ENCODE measurements around the gene PDZD2. TPM values are rescaled to one million over a fixed set of nuclear protein-coding genes. Genes with fewer than 3 reads are reported as not detected.
"Not testable (repeated sequence)": the region's sequence is repeated elsewhere in the genome, so short reads cannot be mapped to it uniquely, and the experiment has no call there.

PDZD2 gene
- total and polyA plus RNA-seq, 12 donors, result 2.2 to 10.3 (median 5.0) TPM

GRCh38 chr5:32072054-32072453, 433.1 kb downstream of the PDZD2 start:
- Histone ChIP-seq H3K9me3 (replicated peaks in 1 of 3) (no peaks in the 10 kb centered on the region), H3K27ac (no peak overlapping the region), H3K27me3 (no peaks in the 10 kb centered on the region), H3K4me1 (replicated peaks in 1 of 2) (no peaks in the 10 kb centered on the region), H3K36me3 (replicated peaks in 1 of 2) (no peaks in the 10 kb centered on the region), H3K4me3 (no peak overlapping the region)
- TF ChIP-seq POLR2A (IDR thresholded peaks at IDR 0.05), result no peak
- TF ChIP-seq CTCF (IDR thresholded peaks at IDR 0.05), result no peak
- WGBS, 4 donors, result 89 to 95% (median 94%) methylated on average over 14 of the region's 14 CpGs
- intact Hi-C loops (cut with DNase I), result loop anchor here in 1 of 2 donors (10.0 kb wide), 1 partner anchor 487 kb away; no protein-coding TSS in a partner anchor
- DNase-seq, result no peak

GRCh38 chr5:32074401-32074800, 435.5 kb downstream of the PDZD2 start:
- intact Hi-C loops (cut with DNase I), result loop anchor here in 1 of 2 donors (10.0 kb wide), 1 partner anchor 490 kb away; no protein-coding TSS in a partner anchor
- DNase-seq, result no peak
- TF ChIP-seq CTCF (IDR thresholded peaks at IDR 0.05), result no peak
- TF ChIP-seq POLR2A (IDR thresholded peaks at IDR 0.05), result no peak
- H3K27me3 ChIP-seq, result no peaks in the 10 kb centered on the region
- 67 to 85% (median 74%) methylated on average over 2 to 5 of the region's 5 CpGs for WGBS, 4 donors
- no peak overlapping the region for H3K27ac ChIP-seq
- H3K4me3 ChIP-seq, result no peak overlapping the region
- H3K9me3 ChIP-seq (replicated peaks in 1 of 3), result no peaks in the 10 kb centered on the region
- no peaks in the 10 kb centered on the region for H3K4me1 ChIP-seq (replicated peaks in 1 of 2)
- H3K36me3 ChIP-seq (replicated peaks in 1 of 2), result no peaks in the 10 kb centered on the region

GRCh38 chr5:32076699-32077695, 438.1 kb downstream of the PDZD2 start:
- no peak overlapping the region for H3K4me3 ChIP-seq
- H3K36me3 ChIP-seq (replicated peaks in 1 of 2), result no peaks in the 10 kb centered on the region
- H3K27me3 ChIP-seq, result no peaks in the 10 kb centered on the region
- WGBS, 4 donors, result 46 to 52% (median 47%) methylated on average over 4 of the region's 4 CpGs
- no peak for TF ChIP-seq POLR2A (IDR thresholded peaks at IDR 0.05)
- TF ChIP-seq CTCF (IDR thresholded peaks at IDR 0.05), result peak; percentile 55 to 80 (median 76)
- no peaks in the 10 kb centered on the region for H3K4me1 ChIP-seq (replicated peaks in 1 of 2)
- no peaks in the 10 kb centered on the region for H3K9me3 ChIP-seq (replicated peaks in 1 of 3)
- H3K27ac ChIP-seq, result no peak overlapping the region
- intact Hi-C loops (cut with DNase I), result loop anchor here (5.0 to 10.0 kb wide), 3 partner anchors 145 to 492 kb away; no protein-coding TSS in a partner anchor
- DNase-seq, result peak in 6 of 7 donors; percentile 33 to 72 (median 50)

GRCh38 chr5:32078855-32079254, 439.9 kb downstream of the PDZD2 start:
- H3K36me3 ChIP-seq (replicated peaks in 1 of 2); H3K4me3 ChIP-seq; DNase-seq; H3K9me3 ChIP-seq (replicated peaks in 1 of 3); H3K27me3 ChIP-seq; H3K27ac ChIP-seq; H3K4me1 ChIP-seq (replicated peaks in 1 of 2): not testable (repeated sequence)
- intact Hi-C loops (cut with DNase I), result loop anchor here (5.0 to 10.0 kb wide), 3 partner anchors 147 to 494 kb away; no protein-coding TSS in a partner anchor
- WGBS, 4 donors, result 82 to 88% (median 84%) methylated on average over 6 of the region's 6 CpGs

GRCh38 chr5:32080565-32080964, 441.6 kb downstream of the PDZD2 start:
- H3K9me3 ChIP-seq (replicated peaks in 1 of 3); H3K4me1 ChIP-seq (replicated peaks in 1 of 2); H3K36me3 ChIP-seq (replicated peaks in 1 of 2); H3K27me3 ChIP-seq; DNase-seq; H3K4me3 ChIP-seq; H3K27ac ChIP-seq: not testable (repeated sequence)
- WGBS, 4 donors, result 89 to 100% (median 99%) methylated on average over 1 of the region's 1 CpG
- intact Hi-C loops (cut with DNase I), result loop anchor here in 1 of 2 donors (10.0 kb wide), 1 partner anchor 496 kb away; no protein-coding TSS in a partner anchor
